Right forelimb (tissue), 1 donor: Measurements from ENCODE around the gene PLB1.

Experiments
- DNase-seq: peaks from one replicate; pipeline ENCODE4 v3.0.0-alpha.2; 2018

The PLB1 gene

GRCh38 chr2:28506112-28506910 lies 10.5 kb downstream of the PLB1 start:
- DNase-seq = no peak

GRCh38 chr2:28507796-28508764 lies 12.2 kb downstream of the PLB1 start:
- no peak for DNase-seq

- no peak for DNase-seq
Measured at GRCh38 chr2:28509361-28509760, 13.5 kb downstream of the PLB1 start.

DNA sequence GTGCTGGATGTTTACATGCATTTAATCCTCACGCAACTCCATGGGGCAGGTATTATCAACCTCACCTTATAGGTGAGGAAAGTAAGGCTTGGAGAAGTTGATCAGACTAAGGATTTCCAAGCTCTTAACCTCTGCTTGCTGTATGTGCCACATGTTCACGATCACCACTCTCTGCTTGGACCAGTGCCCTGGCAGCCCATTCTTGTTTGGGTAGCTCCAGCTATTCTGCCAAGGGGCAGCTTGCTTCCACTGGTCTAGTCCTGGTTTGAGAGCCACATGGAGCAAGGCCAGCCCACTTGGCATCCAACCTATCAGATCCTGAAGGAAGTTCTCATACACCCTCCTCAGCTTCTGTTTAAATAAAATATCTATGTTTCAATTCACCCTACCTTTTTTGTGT lies 14.3 kb downstream of the PLB1 start:
- no peak for DNase-seq

GRCh38 chr2:28511871-28512606 lies 16.2 kb downstream of the PLB1 start:
- DNase-seq = no peak

DNA sequence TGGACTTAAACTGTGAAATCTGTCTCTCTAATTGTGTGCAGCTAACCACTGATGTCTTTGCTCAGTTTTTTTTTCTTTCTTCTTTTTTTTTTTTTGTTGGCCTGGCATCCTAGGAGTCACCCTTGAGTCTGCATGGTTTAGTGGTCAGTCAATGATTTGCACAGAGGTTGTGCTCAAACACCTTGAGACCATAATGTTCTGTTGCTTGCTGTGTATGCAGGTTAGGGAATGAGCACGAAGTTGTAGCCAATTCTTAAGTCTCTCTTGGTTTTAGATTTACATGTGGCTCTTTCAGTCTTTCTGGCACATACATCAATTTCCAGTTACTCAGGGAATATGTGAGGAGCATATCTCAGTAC lies 16.7 kb downstream of the PLB1 start:
- no peak for DNase-seq

- DNase-seq = no peak
Measured at GRCh38 chr2:28513097-28513496, 17.2 kb downstream of the PLB1 start.

DNA sequence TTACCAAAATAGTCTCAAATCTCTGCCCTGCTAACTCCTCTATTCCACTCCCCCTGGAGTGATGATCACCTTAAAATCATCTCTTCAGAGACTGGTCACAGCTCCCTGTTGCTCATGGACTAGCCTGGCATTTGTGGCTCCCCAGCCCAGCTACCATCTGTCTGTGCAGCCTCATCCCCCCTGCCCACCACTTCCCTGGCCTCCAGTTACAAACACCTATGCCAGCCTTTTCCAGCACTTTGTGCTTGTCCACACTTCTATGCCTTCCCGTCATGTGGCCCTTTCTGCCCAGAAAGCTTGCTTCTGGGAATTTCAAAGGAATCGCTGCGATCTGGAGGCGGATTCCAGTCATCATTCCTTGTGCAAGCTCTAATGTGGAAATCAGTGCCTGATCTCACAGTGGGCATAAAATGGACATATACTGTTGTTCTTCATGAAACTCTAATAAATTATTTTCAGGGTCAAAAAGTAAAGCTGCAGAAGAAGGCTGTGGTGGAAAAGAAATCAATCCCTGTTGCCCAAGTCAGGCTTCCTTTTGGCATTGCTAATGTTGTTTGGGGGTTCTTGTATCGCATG lies 19.4 kb downstream of the PLB1 start:
- DNase-seq = no peak

DNA sequence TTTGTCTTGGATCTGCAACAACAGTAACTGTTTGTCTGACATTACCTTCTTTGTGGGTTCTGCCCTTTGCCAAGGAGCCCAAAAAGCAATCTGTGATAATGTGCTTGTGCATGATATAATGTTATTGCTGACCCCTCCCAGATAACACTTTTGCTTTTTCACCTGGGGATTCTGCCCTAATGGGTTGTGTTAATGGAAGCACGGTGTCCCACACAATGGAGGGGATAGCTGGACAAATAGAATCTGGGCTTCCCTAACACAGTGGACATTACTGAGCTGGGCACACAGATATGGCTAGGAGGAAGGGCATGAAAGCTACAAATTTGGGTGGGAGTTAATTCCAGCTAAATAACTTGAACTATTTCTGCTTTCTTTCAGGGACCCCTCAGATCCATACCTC lies 20.6 kb downstream of the PLB1 start:
- DNase-seq = no peak

DNA sequence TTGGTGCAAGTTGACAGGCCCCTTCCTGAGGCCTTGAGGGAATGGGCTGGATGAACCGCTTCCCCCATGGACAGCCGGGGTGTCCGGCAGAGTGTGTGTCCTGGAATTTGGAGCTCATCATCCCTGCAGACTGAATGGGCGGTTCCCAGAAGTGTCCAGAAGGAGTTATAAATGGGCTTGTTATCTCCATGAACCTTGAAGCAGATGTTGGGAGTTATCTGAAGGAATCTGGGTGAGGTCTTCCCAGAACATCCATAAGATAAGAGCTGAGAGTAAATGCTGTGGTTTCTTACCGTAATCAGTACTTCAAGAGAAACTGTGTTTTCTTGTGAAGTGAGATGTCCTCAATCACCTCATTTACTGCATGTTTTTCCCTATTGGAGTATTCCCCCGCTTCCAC lies 21.1 kb downstream of the PLB1 start:
- no peak for DNase-seq

- no peak for DNase-seq
Measured at GRCh38 chr2:28521663-28522062, 25.8 kb downstream of the PLB1 start.

- DNase-seq = no peak
Measured at GRCh38 chr2:28522481-28522880, 26.6 kb downstream of the PLB1 start.

DNA sequence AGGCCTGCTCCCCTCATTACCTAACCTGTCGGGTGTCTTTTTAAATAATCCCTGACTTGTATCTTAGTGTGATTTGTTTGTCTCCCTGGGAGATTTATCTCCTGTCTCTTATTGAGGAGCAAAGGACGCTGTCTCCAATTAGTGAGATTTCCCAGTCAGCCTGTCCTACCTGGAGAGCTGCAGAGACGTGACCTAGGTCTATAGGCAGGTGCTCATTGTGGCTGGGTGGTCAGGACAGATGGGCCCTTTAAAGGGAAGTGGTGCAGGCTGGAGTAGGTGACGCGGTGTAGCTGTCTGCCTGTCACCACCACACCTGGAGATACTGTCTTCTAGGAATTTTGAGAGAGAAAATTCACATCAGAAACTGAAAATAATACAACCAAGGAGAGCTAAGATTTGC lies 28.0 kb downstream of the PLB1 start:
- no peak for DNase-seq

DNA sequence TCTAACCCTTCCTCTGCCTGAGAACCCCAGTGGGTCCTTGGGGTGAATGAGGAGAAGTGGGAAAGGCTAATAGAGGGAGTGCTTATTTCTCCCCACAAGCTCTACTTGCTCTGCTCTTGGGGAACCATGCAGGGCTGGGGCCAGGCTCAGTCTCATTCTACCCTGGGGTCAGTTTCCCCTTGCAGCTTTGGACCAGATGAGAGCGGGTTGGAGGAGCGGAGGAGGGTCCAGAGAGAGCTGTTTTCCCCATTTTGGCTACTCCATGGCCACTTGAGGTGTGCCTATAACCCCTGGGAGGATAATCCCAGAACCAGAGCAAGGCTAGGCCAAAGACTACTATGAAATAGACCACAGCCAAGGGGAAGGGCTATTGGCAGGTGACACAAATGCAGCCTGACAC lies 29.6 kb downstream of the PLB1 start:
- DNase-seq = no peak

GRCh38 chr2:28526527-28527132 lies 30.8 kb downstream of the PLB1 start:
- no peak for DNase-seq

GRCh38 chr2:28527196-28527595 lies 31.3 kb downstream of the PLB1 start:
- no peak for DNase-seq

GRCh38 chr2:28528206-28528605 lies 32.3 kb downstream of the PLB1 start:
- DNase-seq = no peak

DNA sequence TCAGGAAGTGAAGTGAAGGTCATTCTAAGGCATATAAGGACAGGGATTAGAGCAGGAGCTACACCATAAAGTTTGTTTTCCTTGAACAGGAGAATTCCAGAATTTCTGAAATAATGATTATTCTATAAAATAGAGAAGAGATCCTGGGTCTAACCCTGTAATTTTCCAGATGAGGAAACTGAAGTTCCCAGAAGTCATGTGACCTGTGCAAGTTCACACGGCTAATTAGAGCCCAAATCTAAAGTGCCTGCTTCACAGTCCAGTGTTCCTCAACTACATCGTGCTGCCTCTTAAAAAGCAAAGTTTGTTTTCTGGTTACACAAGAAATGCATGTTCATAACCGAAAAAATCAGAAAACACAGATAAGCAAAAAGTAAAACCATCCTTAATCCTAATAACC lies 34.9 kb downstream of the PLB1 start:
- no peak for DNase-seq

- no peak for DNase-seq
Measured at GRCh38 chr2:28532399-28532798, 36.5 kb downstream of the PLB1 start.

DNA sequence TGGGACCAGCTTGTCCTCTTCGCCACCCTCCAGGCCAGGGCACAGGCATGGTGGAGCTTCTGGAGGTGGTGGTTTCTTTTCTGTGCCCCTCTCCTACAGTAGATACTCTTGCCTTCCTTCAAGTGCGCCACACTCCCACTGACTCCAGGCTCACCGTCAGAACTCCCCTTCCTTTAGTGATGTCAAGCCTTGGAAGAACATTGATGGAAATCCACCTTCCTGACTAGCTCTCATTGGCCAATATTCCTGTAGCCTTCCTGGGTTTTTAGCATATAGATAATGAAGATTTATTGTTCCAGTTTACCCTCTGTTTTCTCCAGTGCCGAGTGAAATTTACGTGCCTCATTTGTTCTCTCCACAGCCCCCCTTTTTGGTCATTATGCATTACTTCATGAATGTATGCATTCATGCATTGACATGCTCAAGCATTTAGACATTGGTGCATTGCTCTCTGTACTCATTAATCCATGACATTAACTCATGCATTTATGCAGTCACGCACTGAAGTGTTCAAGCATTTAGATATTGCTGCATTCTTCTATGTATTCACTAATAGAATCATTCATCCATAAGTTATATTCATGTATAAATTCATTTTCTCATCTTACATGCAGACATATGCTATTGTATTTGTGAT lies 37.3 kb downstream of the PLB1 start:
- DNase-seq = no peak

DNA sequence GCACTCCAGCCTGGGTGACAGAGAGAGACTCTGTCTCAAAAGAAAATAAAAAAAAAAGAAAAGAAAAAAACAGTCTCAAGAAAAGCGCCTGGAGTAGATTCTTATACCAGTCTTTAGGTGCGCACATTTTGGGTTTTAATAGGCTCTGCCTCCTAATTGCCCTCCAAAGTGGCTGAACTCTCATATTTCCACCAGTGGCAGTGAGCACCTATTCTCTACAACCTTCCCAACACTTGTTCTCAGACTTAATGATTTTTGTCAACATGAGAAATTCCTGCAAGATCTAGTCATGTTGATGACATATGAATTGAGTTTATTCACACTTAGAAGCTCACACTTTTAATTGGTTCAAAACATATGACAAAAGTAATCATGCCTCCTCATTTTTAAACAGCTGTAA lies 39.0 kb downstream of the PLB1 start:
- no peak for DNase-seq

DNA sequence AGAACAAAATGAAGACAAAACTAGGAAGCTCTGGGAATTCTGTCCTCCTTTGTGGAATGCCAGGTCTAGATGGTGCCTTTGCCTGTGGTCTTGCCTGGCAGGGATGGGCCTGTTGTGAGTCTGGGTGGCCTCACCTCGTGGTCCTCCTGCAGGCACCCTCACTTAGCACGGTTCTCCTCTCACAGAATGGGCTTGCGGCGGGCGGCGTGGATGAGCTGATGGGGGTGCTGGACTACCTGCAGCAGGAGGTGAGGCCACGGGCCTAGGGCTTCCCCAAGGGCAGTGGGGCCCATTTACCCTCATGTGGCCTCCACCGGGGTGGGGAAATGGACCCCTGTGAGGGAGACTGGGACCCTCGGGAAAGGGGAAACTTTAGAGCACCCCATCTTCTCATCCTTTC lies 42.3 kb downstream of the PLB1 start:
- no peak for DNase-seq
